ENCODE measurements around the gene ANTXRL. TPM values are rescaled to one million over a fixed set of nuclear protein-coding genes. Genes with fewer than 3 reads are reported as not detected.
"Not testable (repeated sequence)": the region's sequence is repeated elsewhere in the genome, so short reads cannot be mapped to it uniquely, and the experiment has no call there.

ANTXRL gene
- total RNA-seq, 1 experiment from 2014 or later = not detected

DNA sequence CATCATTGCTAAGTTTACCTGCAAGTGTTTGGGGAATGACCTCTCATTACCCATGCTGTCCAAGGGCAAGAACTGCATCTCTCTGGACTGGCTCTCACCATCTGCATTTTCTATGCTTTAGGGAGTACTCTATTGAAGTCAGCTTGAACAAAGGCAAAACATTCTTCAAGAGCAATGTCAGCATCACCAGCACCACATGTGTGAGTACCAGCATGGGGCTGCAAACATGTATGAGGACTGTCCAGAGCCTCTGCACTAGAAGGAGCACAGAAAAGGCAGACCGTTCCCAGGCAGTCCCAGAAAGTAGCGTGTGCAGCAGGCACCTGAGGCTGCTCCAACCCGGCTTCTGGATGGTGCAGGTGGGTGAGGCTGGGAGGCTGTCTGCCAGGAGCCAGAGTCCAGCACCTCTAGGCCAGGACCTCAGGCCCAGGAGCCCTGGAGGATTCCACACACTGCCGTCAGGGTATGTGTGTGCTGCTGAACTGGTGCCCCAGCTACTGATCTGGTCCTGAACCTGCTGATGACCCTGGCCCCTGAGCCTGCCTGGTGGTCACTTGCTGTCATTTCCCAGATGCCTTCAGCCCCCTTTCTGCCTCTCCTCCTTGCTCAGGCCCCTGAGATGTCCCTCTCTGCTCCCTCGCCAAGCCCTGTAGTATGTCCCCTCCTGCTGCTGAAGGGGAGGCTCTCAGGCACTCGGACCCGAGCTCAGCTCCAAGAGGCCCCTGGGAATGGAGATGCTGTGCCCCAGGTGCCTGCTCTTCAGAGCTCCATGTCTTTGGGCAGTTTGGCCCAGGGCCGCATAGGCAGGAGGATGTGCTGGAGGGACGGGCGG, 20.7 kb downstream of the ANTXRL start:
- no peak for DNase-seq (ENCODE audit: low read depth)

- no peak for DNase-seq (ENCODE audit: low read depth)
These were observed 21.3 kb downstream of the ANTXRL start for GRCh38 chr10:46308113-46308415.

DNA sequence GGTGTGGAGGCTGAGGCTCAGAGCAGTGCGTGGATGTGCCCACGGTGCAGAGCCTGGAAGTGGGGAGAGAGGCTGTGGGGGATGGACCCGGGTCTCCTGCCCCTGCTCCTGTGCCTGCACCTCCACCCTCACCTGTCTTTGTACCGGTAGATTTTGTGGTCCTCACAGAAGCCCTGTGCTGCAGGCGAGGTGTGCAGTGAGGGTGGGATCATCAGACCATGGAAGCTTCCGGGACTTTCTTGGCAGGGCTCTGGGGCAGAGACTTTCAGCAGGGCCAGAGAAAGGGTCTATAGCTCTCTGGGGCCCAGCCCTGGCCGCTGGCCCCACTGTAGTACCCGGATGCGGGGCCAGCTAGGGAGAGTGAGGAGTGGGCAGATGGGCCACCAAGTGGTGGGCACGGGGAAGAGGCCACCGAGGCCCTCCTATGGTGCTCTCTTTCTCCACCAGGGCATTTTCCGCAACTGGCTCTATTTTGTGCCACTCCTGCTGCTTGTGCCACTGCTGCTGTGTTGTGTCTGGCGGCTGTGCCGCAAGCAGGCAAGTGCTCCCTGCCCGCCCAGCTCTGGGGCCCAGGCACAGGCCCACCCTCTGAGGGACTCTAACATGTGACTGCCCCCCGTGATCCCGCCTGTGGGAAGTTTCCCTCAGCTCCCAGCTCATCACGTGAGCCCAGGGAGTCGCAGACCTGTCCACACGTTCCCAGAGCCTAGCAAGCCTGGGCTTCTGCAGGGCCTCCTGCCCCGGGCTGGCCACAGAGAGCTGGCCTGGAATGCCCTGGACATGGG, 22.1 kb downstream of the ANTXRL start:
- DNase-seq (ENCODE audit: low read depth) = no peak

- no peak for DNase-seq (ENCODE audit: low read depth)
These were observed 22.8 kb downstream of the ANTXRL start for GRCh38 chr10:46309511-46310142.

DNA sequence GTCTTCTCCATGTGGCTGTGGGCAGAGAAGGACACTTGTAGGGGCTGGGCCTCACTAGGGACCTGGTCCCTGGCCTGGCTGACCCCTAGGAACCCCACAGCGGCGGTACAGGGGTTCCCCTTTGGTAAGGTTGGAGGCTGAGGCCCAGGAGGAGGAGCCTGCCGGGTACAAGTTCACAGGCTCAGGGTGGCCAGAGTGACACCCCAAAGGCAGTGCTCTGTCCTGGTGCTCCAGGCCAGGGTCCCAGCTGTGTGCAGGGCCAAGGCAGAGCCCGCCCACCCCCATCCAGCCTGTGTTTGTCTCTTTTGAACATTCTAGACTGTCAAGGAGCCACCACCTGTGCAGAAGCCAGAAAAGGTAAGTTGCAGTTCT, 23.3 kb downstream of the ANTXRL start:
- no peak for DNase-seq (ENCODE audit: low read depth)

DNA sequence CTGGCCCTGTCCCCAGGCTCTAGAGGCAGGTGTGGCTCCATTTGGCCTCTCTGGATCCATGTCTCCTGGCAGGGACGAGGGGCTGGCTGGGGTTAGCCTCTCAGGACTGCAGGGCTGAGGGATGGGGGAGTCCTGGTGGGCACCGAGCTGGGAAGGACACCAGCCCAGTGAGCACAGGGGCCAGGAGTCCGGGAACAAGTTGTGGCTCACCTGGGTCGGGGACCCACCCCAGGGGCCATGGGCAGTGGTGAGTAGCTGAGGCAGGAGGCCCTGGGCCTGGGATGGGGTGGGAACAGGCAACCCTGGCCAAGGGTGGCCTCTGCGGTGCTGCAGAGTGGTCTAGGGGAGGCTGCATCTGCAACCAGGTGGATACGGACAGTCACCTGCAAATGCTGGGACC, 24.1 kb downstream of the ANTXRL start:
- DNase-seq (ENCODE audit: low read depth) = no peak

GRCh38 chr10:46311501-46311951, 24.7 kb downstream of the ANTXRL start:
- no peak for DNase-seq (ENCODE audit: low read depth)

GRCh38 chr10:46311961-46312431, 25.2 kb downstream of the ANTXRL start:
- DNase-seq (ENCODE audit: low read depth) = not testable (repeated sequence)

DNA sequence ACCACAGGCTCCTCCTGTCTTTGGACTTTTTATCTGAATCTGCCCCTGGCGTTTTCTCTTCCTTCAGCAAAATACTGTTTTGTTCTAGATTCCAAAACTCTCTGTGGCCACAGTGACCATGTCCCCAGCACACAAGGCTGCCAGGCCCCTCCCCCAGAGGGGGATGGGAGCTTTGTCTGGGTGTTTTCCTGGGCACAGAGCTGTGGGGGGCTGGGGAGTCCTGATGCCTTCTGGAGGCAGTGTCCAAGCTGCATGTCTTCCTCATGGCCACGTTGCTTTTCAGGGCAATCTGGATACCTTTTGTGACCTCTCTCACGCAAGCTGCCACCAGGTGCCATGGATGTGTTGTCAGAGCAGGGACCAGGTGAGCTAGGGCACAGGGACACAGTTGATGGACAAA, 26.2 kb downstream of the ANTXRL start:
- no peak for DNase-seq (ENCODE audit: low read depth)

- no peak for DNase-seq (ENCODE audit: low read depth)
These were observed 27.3 kb downstream of the ANTXRL start for GRCh38 chr10:46314071-46314470.

- DNase-seq (ENCODE audit: low read depth) = not testable (repeated sequence)
These were observed 28.5 kb downstream of the ANTXRL start for GRCh38 chr10:46315071-46315860.

GRCh38 chr10:46317370-46317769, 30.6 kb downstream of the ANTXRL start:
- no peak for DNase-seq (ENCODE audit: low read depth)

DNA sequence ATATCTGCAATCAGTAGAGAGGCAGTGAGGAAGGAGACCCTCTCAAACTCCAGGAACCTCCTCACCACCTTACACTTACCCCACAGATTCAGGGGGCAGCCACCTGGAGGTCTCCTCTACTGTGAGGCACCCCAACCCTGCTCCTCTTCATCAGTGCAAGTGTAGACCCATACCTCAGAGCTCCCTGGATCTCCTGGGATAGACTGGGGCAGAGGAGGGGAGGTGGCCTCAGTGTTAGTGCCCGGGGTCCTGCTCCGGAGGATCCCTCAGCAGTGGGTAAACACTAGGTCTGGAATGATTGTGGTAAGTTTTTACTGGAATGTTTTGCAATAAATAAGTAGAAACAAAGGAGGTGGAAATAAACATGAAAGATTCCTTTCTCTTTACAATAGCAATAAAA, 31.1 kb downstream of the ANTXRL start:
- no peak for DNase-seq (ENCODE audit: low read depth)

DNA sequence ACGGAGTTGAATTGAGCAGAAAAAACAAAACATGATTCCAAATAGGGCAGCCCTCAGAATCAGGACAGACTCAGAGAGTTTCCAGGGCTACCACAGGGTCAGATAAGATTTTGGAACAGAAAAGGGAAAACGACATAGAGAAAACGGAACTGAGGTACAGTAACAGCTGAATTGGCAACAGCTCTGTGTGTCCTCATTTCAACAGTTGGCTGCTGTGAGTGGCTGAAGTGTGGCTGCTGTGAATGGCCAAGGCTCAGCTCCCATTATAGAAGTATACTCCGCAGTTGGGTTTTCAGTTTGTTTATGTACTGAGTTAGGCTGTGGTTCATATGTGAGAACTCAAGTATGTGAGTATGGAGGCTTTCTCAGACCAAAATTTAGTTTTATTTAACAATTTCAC, 32.0 kb downstream of the ANTXRL start:
- DNase-seq (ENCODE audit: low read depth) = no peak

- no peak for DNase-seq (ENCODE audit: low read depth)
These were observed 32.6 kb downstream of the ANTXRL start for GRCh38 chr10:46319389-46319788.

GRCh38 chr10:46321770-46322169, 35.0 kb downstream of the ANTXRL start:
- DNase-seq (ENCODE audit: low read depth) = no peak

- no peak for DNase-seq (ENCODE audit: low read depth)
These were observed 36.4 kb downstream of the ANTXRL start for GRCh38 chr10:46323176-46323575.

- DNase-seq (ENCODE audit: low read depth) = no peak
These were observed 38.2 kb downstream of the ANTXRL start for GRCh38 chr10:46325021-46325420.

GRCh38 chr10:46326066-46326465, 39.3 kb downstream of the ANTXRL start:
- DNase-seq (ENCODE audit: low read depth) = no peak

- no peak for DNase-seq (ENCODE audit: low read depth)
These were observed 40.2 kb downstream of the ANTXRL start for GRCh38 chr10:46326971-46327370.

DNA sequence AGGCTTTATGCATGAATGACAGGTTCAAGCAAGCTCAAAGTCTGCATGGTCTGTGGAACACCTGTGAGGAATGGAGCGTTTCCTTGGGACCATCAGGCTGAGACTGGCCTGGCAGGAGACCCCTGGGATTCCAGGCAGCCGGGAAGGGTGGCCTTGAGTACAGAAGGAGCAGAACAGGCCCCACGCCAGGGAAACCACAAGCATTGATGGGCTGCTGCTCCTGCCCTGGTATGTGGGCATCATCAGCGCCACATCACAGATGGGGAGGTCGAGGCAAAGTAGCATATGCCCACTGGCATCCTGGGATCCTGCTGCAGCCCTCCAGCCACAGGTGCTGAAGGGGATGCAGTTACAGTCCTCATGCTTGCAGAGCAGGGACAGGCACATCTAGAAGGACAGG, 40.9 kb downstream of the ANTXRL start:
- DNase-seq (ENCODE audit: low read depth) = no peak
